Left lung (tissue), 10 donors: ENCODE measurements around the gene N4BP2L1. TPM values are rescaled to one million over a fixed set of nuclear protein-coding genes. Genes with fewer than 3 reads are reported as not detected.
A peak's percentile ranks its signal among the peaks of the same experiment; 100 is the strongest.
"Not testable (repeated sequence)": the region's sequence is repeated elsewhere in the genome, so short reads cannot be mapped to it uniquely, and the experiment has no call there.

Source experiments
- ATAC-seq: fragments of 200-7000 bp; cut with Tn5 transposase; one replicate; pipeline ENCODE4 v1.9.1; 2020; ENCODE audit warnings: moderate library complexity
- DNase-seq, 4 donors: peaks; one replicate each; pipeline ENCODE4 v3.0.0-alpha.2; 2013 to 2020
- H3K27ac ChIP-seq, 2 donors: fragments of 200-600 bp; sonication (generic) in 1 of 2; one replicate each; pipeline versions ENCODE4 v1.5.0 to v1.8.0; 2020 to 2021
- H3K27me3 ChIP-seq, 2 donors: fragments of 200-600 bp; sonication (generic) in 1 of 2; one replicate each; pipeline versions ENCODE4 v1.5.0 to v1.8.0; 2020 to 2021
- H3K36me3 ChIP-seq, 2 donors: fragments of 200-600 bp; sonication (generic) in 1 of 2; one replicate each; pipeline versions ENCODE4 v1.5.0 to v1.8.0; 2020 to 2021
- H3K4me1 ChIP-seq, 2 donors: fragments of 200-600 bp; one replicate each; pipeline ENCODE4 v1.8.0; 2021
- H3K4me3 ChIP-seq, 2 donors: fragments of 200-600 bp; sonication (generic) in 1 of 2; one replicate each; pipeline versions ENCODE4 v1.5.0 to v1.8.0; 2020 to 2021; ENCODE audit warnings: mild to moderate bottlenecking in 1 of 2
- H3K9me3 ChIP-seq, 2 donors: fragments of 200-600 bp; sonication (generic) in 1 of 2; one replicate each; pipeline versions ENCODE4 v1.5.0 to v1.8.0; 2020 to 2021
- intact Hi-C, 2 donors: fragments of 100-400 bp; cut with DNase I; formaldehyde crosslinking; loops; one replicate each; pipeline versions ENCODE4 v1.11.2 to v1.14.2; 2022
- polyA plus RNA-seq, 6 donors: library from polyadenylated mRNA; unstranded; fragments of 120-200 nt; gene quantifications; one replicate each; pipeline ENCODE4 v1.2.1, GENCODE V29; 2013; ENCODE audit not compliant: insufficient read length in 6 of 6
- total RNA-seq, 2 donors: library from RNA; stranded (reverse); fragmentation: NEBNext Ultra II Directional; extraction: Animal tissue kit (Norgen Biotek cat#: 25700); gene quantifications; one replicate each; pipeline ENCODE4 v1.2.1, GENCODE V29; 2021
- TF ChIP-seq, protein P1 (sequence below), 2 donors: fragments of 200-600 bp; sonication (generic) in 1 of 2; IDR thresholded peaks; one replicate each; pipeline versions ENCODE4 v1.5.0 to v1.8.0; 2021; ENCODE audit warnings: antibody characterized with exemption in 2 of 2
- donor health status: DM: no; HTN: yes; CAD: no.
- donor health status: DM: no; HTN: no; CAD: no.

Gene N4BP2L1
- total and polyA plus RNA-seq, 8 donors = 12.4 to 52.0 (median 35.6) TPM

GRCh38 chr13:32370805-32371204, 57.1 kb downstream of the N4BP2L1 start:
- DNase-seq (no peak), ATAC-seq (no peak)
- Histone ChIP-seq H3K27ac (no peak overlapping the region), H3K36me3 (peaks cover 0 to 10% of the 10 kb centered on the region in 2 donors), H3K4me1 (no peaks in the 10 kb centered on the region), H3K4me3 (no peak overlapping the region), H3K27me3 (no peaks in the 10 kb centered on the region), H3K9me3 (no peaks in the 10 kb centered on the region)
- intact Hi-C loops = no loop called here
- TF ChIP-seq, protein P1, sequence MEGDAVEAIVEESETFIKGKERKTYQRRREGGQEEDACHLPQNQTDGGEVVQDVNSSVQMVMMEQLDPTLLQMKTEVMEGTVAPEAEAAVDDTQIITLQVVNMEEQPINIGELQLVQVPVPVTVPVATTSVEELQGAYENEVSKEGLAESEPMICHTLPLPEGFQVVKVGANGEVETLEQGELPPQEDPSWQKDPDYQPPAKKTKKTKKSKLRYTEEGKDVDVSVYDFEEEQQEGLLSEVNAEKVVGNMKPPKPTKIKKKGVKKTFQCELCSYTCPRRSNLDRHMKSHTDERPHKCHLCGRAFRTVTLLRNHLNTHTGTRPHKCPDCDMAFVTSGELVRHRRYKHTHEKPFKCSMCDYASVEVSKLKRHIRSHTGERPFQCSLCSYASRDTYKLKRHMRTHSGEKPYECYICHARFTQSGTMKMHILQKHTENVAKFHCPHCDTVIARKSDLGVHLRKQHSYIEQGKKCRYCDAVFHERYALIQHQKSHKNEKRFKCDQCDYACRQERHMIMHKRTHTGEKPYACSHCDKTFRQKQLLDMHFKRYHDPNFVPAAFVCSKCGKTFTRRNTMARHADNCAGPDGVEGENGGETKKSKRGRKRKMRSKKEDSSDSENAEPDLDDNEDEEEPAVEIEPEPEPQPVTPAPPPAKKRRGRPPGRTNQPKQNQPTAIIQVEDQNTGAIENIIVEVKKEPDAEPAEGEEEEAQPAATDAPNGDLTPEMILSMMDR (IDR thresholded peaks at IDR 0.05) = no peak

- H3K27me3 ChIP-seq = no peaks in the 10 kb centered on the region
- H3K4me1 ChIP-seq = peaks cover 0 to 5% of the 10 kb centered on the region in 2 donors
- no peak overlapping the region for H3K4me3 ChIP-seq
- peaks cover 0 to 3% of the 10 kb centered on the region in 2 donors for H3K36me3 ChIP-seq
- DNase-seq (no peak), ATAC-seq (no peak)
- intact Hi-C loops = no loop called here
- no peak overlapping the region for H3K27ac ChIP-seq
- H3K9me3 ChIP-seq = no peaks in the 10 kb centered on the region
- TF ChIP-seq, protein P1 (IDR thresholded peaks at IDR 0.05) = no peak
These were observed 65.4 kb downstream of the N4BP2L1 start for GRCh38 chr13:32362574-32362973.

DNA sequence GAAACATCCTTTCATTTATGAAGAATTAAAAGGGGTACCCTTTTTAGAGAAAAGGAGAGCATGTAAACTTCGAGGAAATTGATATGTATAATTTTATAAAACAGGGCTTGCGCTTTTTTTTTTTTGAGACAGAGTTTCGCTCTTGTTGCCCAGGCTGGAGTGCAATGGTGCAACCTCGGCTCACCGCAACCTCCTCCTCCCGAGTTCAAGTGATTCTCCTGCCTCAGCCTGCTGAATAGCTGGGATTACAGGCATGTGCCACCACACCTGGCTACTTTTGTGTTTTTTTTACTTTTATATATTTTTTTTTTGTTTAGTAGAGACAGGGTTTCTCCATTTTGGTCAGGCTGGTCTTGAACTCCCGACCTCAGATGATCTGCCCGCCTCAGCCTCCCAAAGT, 72.0 kb downstream of the N4BP2L1 start:
- peak; percentile 55 for ATAC-seq
- H3K4me3 ChIP-seq, DNase-seq: not testable (repeated sequence)

DNA sequence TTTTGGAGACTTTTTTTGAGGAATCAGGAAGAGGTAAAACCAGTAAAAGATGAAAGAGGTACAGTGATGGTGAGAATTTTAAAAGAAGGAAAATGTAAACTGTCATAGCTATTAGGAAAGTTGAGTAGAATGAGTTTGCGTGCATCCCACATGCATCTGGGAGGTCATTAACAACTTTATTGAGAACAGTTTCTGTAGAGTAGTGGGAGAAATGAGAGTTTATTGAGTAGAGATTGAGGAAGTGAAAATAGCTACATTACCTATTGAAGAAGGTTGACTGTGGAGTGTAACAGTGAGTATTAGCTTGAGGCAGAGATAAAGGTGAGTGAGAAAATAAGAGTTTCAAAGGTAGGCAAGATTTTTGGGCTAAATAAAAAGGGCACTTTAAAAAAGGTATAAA, 73.9 kb downstream of the N4BP2L1 start:
- DNase-seq = no peak
- no peak for ATAC-seq
- Histone ChIP-seq H3K27ac (no peak overlapping the region), H3K36me3 (peaks cover 0 to 14% of the 10 kb centered on the region in 2 donors), H3K9me3 (no peaks in the 10 kb centered on the region), H3K4me3 (no peak overlapping the region), H3K27me3 (no peaks in the 10 kb centered on the region), H3K4me1 (no peaks in the 10 kb centered on the region)
- intact Hi-C loops = no loop called here
- TF ChIP-seq, protein P1 (IDR thresholded peaks at IDR 0.05) = no peak

More for the DNA sequence above, 72.0 kb downstream of the N4BP2L1 start:
- H3K4me1 ChIP-seq, intact Hi-C loops, H3K9me3 ChIP-seq, H3K27me3 ChIP-seq, H3K27ac ChIP-seq: not testable (repeated sequence)
- H3K36me3 ChIP-seq = peaks cover 0 to 13% of the 10 kb centered on the region in 2 donors

GRCh38 chr13:32350839-32351441, 77.0 kb downstream of the N4BP2L1 start:
- H3K9me3 ChIP-seq, DNase-seq, H3K4me3 ChIP-seq, ATAC-seq, intact Hi-C loops, H3K27me3 ChIP-seq, H3K4me1 ChIP-seq, H3K27ac ChIP-seq: not testable (repeated sequence)
- peaks cover 0 to 13% of the 10 kb centered on the region in 2 donors for H3K36me3 ChIP-seq

Other genes starting within 250 kb of the N4BP2L1 start
- not detected for gene ZAR1L, start 112.8 kb downstream of the N4BP2L1 start, total RNA-seq
- not detected for gene ZAR1L, start 112.8 kb downstream of the N4BP2L1 start, polyA plus RNA-seq
- gene BRCA2, start 112.6 kb downstream of the N4BP2L1 start, total RNA-seq = 10 to 100 TPM in 1 of 2 donors, 1 to 10 TPM in 1; 4.5 to 10.5 TPM
- 10 to 100 TPM in 3 of 6 donors, 1 to 10 TPM in 3; 5.2 to 14.9 (median 10.1) TPM for gene BRCA2, start 112.6 kb downstream of the N4BP2L1 start, polyA plus RNA-seq
- gene N4BP2L2, start 110.7 kb upstream of the N4BP2L1 start, total RNA-seq = 100 to 1,000 TPM; 121 to 123 TPM
- gene N4BP2L2, start 110.7 kb upstream of the N4BP2L1 start, polyA plus RNA-seq = 100 to 1,000 TPM; 217 to 301 (median 250) TPM
- gene PDS5B, start 158.3 kb upstream of the N4BP2L1 start, total RNA-seq = 10 to 100 TPM; 32.5 to 42.1 TPM
- 10 to 100 TPM; 62.6 to 75.8 (median 71.5) TPM for gene PDS5B, start 158.3 kb upstream of the N4BP2L1 start, polyA plus RNA-seq